Activated CD4-positive, CD25-positive, alpha-beta regulatory T cell (primary cell): ENCODE results near the gene TMEM181.
"Not testable (repeated sequence)": the region's sequence is repeated elsewhere in the genome, so short reads cannot be mapped to it uniquely, and the experiment has no call there.

Experiments used
- DNase-seq, 4 experiments: peaks; one replicate each; lab custom pipeline; 2025; lab: John Stamatoyannopoulos, UW

Gene TMEM181

DNA sequence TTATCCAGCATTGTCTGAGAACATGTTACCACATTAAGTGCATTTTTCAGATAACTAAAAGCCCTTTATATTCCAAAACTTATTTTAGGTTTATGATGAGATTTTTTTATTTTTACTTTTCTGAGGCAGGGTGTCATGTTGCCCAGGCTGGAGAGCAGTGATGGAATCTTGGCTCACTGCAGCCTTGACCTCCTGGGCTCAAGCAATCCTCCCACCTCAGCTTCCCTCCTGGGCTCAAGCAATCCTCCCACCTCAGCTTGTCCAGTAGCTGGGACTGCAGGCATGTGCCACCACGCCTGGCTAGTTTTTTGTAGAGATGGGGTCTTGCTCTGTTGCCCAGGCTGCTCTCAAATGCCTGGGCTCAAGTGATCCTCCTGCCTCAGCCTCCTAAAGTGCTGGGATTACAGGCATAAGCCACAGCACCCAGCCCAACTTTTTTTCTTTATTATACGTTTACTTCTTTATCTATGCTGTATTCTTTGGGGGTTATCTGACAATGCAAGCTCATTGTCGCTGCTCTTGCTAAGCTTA lies 78.5 kb downstream of the TMEM181 start:
- DNase-seq = no peak

DNA sequence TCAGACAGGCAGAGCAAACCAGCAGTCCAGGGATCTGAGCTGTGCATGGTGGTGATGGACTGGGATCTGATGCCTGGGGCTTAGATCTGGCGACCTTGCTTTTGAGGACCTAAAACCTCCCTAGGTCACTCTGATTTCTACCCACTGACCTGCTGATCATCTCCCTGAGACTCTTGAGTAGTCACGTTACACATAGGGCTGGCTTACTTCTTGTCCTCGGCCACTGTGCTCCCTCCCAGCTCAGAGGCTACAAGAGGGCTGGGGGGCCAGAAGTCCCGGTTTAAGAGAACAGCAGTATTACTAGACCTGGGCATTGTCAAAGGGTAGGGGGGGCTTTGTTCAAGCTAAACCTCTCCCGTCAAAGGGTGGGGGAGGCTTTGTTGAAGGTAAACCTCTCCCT lies 79.2 kb downstream of the TMEM181 start:
- DNase-seq = no peak

DNA sequence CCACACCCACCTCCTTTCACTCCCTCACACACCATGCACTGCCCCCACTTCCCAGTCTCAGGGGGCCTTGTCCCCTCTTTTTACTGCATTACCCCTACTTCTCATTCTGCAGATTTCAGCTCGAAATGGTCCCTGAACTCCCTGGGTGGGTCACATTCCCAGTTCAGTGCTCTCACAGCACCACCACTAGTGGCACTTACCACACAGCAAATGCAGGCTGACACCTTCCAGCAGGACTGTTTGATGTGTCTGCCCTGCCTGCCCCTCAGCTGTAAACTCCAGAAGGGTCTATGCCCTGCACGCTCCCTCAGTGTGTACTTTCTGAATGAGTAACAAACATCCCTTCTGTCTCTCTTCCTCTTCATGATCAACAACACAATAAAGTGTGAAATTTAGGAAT lies 80.6 kb downstream of the TMEM181 start:
- DNase-seq = no peak

DNA sequence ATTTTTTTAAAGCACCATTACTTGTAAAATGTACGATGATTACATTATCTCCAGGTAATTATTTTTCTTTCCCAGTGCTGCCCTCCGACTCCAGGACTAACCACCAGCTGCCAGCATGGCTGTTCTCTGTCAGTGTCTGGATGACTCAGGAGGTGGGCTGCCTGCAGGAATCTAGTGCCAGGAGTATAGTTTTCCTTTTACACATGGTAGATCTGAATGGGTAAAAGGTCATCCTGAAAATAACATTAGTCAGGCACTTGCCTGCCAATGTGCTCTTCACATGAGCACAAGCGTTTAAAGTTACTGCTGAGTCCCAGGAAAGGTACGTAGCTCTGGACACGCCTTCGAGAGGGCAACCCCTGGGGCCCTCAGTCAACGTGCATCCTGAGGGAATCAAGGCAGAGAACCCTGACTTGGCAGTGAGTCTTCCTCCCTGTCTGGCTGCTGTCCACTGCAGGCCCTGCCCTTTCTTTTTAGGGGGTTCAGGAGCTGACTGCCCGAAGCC lies 82.3 kb downstream of the TMEM181 start:
- no peak for DNase-seq

DNA sequence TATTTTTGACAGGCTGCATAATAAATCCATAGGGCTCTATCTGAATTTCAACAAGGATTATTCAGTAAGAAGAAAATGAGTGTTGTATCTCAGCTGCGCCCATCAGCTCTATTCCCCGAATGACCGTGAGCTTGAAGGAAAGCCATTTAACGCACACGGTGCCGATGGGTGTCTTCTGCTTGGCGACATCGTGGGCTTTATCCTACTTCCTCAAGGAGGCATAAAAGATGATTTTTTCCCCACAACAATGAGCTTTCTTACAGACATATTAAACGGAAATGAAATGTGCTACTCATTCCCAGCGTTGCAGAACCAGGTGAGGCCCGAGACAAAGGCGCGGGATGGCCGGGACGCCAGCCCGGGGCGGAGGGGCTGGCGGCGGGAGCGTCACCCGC lies 83.9 kb downstream of the TMEM181 start:
- no peak for DNase-seq

DNA sequence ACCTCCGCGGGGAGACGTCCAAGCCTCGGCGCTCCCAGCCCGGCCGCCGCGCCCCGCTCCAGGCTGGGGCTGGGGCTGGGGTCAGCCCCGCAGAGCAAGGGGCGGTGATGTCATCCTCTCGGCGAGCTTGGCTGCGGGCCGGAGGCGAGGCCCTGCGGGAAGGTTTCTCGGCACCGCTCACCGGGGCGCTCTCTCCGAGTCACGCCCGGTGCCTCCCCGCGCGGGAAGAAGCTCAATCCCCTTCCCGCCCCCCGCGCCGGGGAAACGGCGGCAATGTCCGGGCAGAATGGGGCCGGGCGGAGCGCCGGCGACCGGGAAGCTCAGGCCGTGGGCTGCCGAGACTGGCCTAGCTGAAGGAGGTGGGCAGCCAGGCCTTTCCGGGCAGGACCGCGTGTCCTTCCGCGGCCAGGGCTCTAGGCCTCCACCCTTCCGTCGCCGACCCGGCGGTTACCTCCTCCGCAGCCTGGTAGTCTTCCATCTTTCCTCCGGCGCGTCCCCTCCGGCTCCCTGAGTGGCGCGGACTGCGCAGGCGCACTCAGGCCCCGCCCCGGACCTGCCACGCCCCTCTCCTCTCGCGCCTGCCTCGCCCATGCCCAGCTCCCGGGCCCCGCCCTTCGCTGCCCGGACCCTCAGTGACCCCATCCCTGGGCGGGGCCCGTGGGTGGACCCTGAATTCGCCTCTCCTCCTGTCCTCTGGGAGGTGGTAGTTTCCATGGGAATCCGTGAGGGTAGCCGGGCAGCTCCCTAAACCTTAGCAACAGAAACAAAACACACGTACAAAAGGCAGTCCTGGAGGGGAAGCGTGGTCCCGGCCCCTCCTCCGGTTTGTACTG lies 84.6 kb downstream of the TMEM181 start, which contains the start of gene DYNLT1:
TSS of gene DYNLT1 (minus strand) at position 513 of the 833 bp plus-strand sequence. CDS start at position 478, 35 bp downstream.
- DNase-seq = peak; percentile 67 to 85 (median 78)

DNA sequence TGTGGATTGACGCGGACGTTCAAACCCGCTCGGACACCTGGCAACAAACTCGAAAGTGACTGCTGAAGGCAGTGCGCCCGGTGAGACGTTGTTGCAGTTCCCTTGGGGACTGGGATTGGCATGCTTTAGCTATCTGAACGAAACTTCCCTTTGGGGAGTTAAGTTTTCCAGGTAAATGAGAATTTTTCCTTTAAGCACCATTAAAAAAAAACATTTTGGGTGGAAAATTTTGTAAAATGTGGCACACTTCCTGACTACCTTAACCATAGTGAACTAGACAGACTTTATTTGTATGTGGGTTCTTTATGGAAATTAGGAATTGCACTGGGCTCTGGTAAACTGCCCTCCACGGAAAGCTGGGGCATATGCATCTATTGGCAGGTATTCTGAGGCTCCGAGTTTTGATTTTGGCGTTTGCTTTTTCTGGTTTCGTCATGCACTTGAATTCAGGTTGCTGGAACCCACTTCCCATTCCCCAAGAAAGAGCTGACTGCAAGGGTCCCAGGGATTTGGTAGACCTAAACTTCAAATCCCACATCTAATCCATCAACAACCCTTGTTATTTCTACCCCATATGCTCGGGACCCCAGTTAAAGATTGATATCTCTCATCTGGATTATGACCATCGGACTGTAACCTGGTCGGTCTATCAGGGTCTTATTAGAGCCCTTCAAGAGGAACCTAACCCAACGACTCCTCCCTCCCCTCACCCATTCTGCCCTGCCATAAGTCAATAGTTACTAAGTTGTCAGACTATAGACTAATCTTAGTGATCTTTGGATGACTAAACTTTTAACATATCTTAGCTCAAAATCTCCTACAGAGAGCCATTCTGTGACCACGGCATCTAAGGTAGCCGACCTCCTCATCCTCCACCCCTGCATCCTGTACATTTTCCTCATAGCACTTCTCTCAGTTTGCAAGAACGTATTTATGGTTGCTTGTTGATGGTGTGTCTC lies 85.5 kb downstream of the TMEM181 start:
- no peak for DNase-seq

DNA sequence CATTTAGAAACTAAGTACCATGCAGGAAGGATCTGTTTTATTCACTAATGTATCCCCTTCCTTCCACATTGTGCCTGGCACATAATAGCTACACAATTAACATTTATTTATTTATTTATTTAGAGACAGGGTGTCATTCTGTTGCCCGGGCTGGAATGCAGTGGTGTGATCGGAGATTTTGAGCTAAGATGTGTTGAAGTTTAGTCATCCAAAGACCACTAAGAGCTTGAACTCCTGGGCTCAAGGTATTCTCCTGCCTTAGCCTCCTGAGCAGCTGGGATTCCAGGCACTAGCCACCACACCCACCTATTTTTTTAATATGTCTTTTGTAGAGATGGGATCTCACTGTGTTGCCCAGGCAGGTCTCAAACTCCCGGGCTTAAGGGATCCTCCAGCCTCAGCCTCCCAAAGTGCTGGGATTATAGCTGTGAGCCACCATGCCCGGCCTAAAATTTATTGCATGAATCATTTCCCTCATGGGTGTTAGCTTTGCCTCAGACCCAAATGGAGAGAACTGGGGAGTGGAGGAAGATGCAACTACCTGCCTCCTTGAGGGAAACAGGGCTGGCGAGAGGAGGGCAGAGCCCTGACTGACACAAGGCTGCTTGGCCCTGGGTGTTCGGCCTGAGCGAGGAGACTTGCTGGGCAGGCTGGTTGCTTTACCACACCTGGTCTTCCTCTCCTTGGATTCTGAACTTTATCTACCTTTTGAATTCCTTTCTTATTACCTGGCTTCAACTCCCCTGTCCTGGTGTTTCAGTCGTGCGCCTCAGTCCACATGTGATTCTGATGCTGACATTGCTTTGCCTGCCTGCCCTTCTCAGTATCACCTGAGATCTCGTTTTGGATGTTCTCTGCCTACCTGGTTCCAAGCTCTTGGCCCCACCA lies 86.4 kb downstream of the TMEM181 start:
- DNase-seq = no peak

DNA sequence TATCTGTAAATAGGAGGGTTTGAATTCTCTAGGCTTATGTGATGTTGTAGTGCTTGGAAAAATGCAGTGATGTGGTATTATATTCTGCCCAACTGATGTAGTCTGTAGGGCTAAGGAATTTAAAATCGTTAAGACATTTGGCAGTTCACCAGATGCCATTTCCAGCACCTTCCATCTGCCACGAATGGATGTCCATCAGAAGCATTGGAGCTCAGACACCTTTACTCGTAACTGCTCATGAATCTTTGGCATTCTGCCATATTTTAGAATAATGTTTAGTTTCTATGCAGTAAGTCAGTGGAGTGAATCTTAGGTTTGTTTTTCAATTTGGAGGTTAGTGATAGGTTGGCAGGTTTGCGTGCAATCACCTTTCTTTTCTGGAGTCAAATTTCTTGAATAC lies 87.6 kb downstream of the TMEM181 start:
- no peak for DNase-seq

DNA sequence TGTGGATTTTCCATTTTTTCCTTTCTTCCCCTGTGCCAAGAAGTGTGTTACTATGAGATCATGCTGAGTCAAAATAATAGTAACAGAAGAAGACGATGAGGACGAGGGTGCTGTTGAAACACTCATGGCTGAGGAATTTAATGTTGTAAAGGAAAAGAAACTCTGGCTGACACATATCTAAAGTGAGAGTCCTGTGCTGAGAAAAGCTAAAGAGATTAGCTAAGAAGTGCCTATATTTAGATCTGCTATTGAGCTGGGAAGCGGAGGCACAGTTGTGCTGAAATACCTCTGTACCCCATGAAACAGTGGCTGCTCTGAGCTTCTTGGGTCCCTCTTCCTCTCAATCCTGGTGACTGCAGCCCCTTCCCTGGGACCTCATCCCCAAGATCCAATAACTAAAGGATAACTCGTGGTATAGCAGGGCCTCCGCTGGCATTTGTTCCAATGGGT lies 88.8 kb downstream of the TMEM181 start:
- no peak for DNase-seq

DNA sequence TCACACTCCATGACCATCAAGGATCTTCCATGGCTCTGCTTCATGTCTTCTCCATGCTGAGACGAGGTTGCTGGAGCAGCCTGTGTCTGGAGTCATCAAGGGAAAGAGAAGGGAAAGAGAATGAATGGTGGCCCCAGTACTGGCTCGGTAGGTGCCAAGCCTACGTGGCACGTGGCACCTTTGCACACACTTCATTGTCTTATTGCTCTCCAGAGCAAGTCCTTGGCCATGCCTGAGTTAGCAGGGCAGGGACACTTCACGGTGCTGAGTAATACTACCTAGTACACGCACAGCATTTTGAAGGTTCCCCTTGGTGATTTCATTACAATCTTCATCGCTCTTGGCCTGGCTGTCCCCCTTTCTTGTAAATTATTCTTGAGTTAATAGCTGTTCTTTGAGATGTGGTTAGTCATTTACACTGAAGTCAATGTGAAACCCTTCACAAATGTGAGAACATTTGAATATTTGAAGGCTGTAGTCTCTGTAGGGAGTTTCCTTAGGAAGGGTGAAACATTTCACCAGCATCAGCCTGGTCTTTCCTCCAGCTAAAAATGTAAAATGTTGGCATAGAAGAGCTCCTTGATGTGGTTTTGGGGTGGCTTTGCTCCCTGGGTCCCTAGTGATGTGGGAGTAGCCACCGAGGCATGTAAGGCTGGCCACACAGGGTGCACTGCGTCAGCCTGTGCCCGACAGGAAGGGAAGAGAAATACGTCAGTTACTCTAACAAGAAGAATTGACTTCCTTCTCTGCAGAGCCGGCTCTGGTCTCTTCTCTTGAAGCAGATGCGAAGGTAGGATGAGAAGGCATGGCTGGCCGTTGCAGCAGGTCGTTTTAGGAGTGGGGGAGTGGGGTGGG lies 89.6 kb downstream of the TMEM181 start, which contains the start of gene SYTL3:
TSS of gene SYTL3 (plus strand) at position 766 of the 855 bp plus-strand sequence. CDS start 13,215 bp downstream, outside the sequence.
- peak in 3 of 4 experiments; percentile 27 to 49 (median 28) for DNase-seq

DNA sequence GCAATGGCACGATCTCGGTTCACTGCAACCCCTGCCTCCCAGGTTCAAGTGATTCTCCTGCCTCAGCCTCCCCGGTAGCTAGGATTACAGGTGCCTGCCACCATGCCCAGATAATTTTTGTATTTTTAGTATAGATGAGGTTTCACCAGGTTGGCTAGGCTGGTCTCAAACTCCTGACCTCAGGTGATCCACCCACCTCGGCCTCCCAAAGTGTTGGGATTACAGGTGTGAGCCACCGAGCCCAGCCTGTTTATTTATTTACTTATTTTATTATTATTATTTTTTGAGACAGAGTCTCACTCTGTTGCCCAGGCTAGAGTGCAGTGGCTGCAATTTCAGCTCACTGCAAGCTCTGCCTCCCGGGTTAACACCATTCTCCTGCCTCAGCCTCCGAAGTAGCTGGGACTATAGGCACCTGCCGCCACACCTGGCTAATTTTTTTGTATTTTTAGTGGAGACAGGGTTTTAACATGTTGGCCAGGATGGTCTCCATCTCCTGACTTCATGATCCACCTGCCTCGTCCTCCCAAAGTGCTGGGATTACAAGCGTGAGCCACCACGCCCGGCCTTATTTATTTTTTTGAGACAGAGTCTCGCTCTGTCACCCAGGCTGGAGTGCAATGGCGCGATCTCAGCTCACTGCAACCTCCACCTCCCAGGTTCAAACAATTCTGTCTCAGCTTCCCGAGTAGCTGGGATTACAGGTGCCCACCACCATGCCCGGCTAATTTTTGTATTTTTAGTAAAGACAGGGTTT lies 92.3 kb downstream of the TMEM181 start:
- DNase-seq = not testable (repeated sequence)

DNA sequence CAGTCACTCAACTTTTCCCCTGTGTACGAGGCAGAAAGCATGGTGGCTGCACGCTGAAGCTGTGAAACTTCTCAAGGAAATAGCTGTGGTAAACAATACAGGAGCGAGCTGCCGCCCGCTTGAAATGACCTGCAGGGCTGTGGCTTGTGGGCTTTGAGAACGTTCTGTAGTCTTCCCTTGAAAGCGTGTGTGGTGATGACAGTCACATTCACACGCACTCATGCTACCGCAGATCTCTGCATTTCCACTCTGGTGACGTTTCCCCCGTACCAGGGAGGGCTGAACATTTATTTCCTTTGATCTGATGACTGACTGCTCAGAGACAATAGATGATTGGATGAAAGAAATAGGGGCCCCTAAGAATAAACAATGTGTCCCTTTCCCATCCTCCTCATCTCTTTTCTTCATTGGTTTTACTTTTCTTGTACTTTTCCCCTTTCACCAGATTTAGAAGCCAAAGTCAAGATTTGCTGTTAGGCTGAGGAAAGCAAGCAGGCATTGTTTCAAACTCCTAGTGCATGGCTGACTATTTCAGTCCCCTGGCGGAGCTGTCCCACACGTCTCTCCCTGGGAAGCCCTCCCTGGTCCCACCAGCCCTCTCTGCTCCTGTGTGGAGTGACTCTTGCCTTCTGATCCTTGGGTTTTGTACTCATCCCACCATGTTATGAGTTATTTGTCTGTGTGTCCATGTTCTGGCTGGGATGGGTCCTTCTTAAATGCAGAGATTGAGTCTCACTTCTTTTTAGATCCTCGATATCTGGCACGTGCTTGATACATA lies 93.9 kb downstream of the TMEM181 start:
- peak; percentile 57 to 69 (median 64) for DNase-seq

DNA sequence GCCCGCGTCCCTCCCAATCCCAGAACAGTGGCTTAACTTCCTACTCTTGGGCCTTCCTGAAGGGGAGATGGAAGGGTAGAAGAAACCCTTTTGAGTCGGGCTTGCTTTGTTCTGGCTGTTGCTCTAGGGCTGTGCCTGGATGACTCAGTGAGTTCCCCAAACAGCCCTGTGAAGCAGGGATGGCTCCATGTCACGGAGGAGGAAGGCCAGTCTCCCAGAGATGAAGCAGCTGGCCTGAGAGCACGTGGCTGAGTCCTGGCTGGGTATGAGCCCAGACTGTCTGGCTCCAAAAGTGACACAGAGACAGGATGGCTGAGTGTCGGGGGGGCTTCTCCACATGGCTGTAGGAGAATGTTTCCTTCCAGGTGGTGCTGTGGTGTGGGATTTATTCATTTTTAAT lies 94.6 kb downstream of the TMEM181 start:
- DNase-seq = no peak

DNA sequence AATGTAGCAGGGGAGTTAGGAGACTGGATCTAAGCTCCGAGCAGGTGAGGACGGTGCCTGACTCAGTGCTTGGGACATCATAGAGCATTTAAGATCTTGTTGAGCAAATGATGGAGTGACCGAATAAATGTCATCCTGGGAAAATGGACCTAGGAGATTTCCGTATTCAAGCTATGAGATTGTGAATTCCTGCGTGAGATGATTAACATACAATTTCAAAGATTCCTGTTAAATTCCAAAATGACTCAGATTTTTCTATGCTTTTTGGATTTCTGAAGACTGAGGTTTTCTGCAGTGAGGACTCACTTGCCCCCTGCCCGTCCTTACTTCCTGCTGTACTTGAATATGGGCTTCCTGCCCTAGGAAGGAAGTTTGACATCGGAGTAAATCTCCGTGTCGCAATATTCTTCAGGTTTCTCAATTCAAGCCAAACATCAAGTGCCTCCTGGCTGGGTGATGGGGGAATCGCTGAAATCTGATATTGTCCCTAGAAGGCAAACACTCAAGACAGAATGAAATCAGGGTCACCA lies 95.1 kb downstream of the TMEM181 start:
- no peak for DNase-seq

DNA sequence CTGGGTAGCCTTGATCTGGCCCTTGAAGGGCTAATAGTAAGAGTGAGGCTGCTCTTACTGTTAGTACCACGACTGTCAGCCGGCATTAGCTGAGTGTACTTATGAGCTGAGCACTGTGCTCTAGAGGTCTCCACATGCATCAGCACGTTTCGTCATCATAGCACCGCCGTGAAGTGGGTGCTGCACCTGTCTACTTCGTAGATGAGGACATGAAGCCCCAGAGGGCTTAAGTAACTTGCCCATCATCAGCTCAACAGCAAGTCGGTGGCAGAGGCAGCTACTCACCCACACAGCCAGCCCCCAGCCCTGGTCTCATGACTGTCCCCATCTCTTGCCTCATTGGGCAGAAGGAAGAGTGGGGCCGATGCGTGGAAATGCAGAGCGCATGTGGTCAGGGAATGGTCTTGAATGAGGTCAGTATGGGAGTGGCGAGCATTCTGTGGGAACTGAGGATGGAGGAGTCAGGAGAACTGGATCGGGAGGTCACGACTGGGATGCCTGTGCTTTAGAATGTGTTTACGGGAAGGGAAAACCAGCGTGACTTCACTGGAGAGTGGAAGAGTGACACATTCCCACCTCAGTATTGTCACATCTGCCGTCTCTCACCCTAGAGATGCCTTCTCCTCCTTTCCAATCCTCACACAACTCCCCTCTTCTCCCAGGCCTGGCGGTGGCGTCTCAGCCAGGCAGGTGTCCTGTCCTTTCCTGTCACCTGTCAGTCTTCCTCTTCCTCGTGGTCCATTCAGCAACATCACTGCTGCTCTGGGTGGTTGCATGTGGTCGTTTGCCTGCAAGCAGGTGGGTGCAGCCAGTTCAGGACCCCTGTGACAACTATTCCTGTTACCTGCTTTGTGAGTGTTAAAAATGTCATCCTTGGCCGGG lies 95.9 kb downstream of the TMEM181 start:
- no peak for DNase-seq

DNA sequence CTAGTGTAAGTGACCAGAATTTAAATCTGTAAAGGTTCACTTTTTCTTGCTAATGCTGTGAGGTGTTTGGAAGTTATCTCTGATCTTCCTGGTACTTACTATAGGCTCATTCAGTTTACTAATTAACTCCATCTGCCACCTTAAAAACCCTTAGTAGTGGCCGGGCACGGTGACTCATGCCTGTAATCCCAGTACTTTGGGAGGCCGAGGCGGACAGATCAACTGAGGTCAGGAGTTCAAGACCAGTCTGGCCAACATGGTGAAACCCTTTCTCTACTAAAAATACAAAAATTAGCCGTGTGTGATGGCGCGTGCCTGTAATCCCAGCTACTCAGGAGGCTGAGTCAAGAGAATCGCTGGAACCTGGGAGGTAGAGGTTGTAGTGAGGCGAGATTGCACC lies 97.1 kb downstream of the TMEM181 start:
- DNase-seq = not testable (repeated sequence)
